GM23338 (cell line): ENCODE measurements around the gene PAQR8. TPM values are rescaled to one million over a fixed set of nuclear protein-coding genes. Genes with fewer than 3 reads are reported as not detected.
"Not testable (repeated sequence)": the region's sequence is repeated elsewhere in the genome, so short reads cannot be mapped to it uniquely, and the experiment has no call there.

ENCODE experiments used
- ATAC-seq: fragments of 200-7000 bp; cut with Tn5 transposase; 3 replicates; pipeline ENCODE4 v1.9.1; 2020
- DNase-seq: peaks from one replicate; pipeline ENCODE4 v3.0.0-alpha.2; 2015; ENCODE audit warnings: low spot score
- H2AFZ ChIP-seq: fragments of 200-600 bp; sonication (generic); 2 replicates; pipeline ENCODE4 v1.8.0; 2016; ENCODE audit warnings: antibody characterized with exemption, mild to moderate bottlenecking, moderate library complexity
- H3F3A ChIP-seq: fragments of 200-600 bp; sonication (generic); replicated peaks from 2 replicates; pipeline ENCODE4 v1.8.0; 2017; ENCODE audit warnings: antibody characterized with exemption, mixed run types, low read depth
- H3K27ac ChIP-seq: fragments of 200-600 bp; sonication (generic); 2 replicates; pipeline ENCODE4 v1.6.1; 2016; ENCODE audit warnings: low read depth
- H3K27me3 ChIP-seq: fragments of 200-600 bp; sonication (generic); 2 replicates; pipeline ENCODE4 v1.8.0; 2016; ENCODE audit warnings: mild to moderate bottlenecking, mixed run types, moderate library complexity; ENCODE audit not compliant: insufficient read depth
- H3K36me3 ChIP-seq: fragments of 200-600 bp; sonication (generic); 2 replicates; pipeline ENCODE4 v1.8.0; 2016; ENCODE audit warnings: mild to moderate bottlenecking; ENCODE audit not compliant: insufficient read depth
- H3K4me1 ChIP-seq: fragments of 200-600 bp; sonication (generic); 2 replicates; pipeline ENCODE4 v1.8.0; 2016; ENCODE audit warnings: mild to moderate bottlenecking, moderate library complexity; ENCODE audit not compliant: insufficient read depth
- H3K4me2 ChIP-seq: fragments of 200-600 bp; sonication (generic); 2 replicates; pipeline ENCODE4 v1.7.1; 2017; ENCODE audit warnings: mixed run types
- H3K4me3 ChIP-seq: fragments of 200-600 bp; sonication (generic); 2 replicates; pipeline ENCODE4 v1.6.1; 2016; ENCODE audit warnings: mixed run types
- H3K79me2 ChIP-seq: fragments of 200-600 bp; sonication (generic); replicated peaks from 2 replicates; pipeline ENCODE4 v1.8.0; 2017; ENCODE audit warnings: mild to moderate bottlenecking; ENCODE audit not compliant: insufficient read depth
- H3K9me2 ChIP-seq: fragments of 200-600 bp; sonication (generic); 2 replicates; pipeline ENCODE4 v1.8.0; 2017; ENCODE audit not compliant: insufficient read depth
- H4K20me1 ChIP-seq: fragments of 200-600 bp; sonication (generic); replicated peaks from 2 replicates; pipeline ENCODE4 v1.8.0; 2017; ENCODE audit warnings: mild to moderate bottlenecking; ENCODE audit not compliant: insufficient read depth
- H3K27ac Mint-ChIP-seq: 2 replicates; pipeline ENCODE4 v1.8.0; 2020; ENCODE audit warnings: inconsistent platforms, mild to moderate bottlenecking, moderate library complexity, mixed read lengths
- H3K27me3 Mint-ChIP-seq: 3 replicates; pipeline ENCODE4 v1.8.0; 2022; ENCODE audit warnings: low read depth, mild to moderate bottlenecking, moderate library complexity, mixed read lengths, inconsistent platforms; ENCODE audit not compliant: insufficient read depth, poor library complexity
- H3K36me3 Mint-ChIP-seq: 3 replicates; pipeline ENCODE4 v1.8.0; 2021; ENCODE audit warnings: low read depth, mild to moderate bottlenecking, inconsistent platforms, moderate library complexity, mixed read lengths
- H3K4me1 Mint-ChIP-seq: 3 replicates; pipeline ENCODE4 v1.8.0; 2020; ENCODE audit warnings: mild to moderate bottlenecking, inconsistent platforms, mixed read lengths
- H3K4me3 Mint-ChIP-seq: 3 replicates; pipeline ENCODE4 v1.8.0; 2021; ENCODE audit warnings: moderate library complexity, mild to moderate bottlenecking, inconsistent platforms, mixed read lengths
- H3K9me3 Mint-ChIP-seq: 3 replicates; pipeline ENCODE4 v1.8.0; 2020; ENCODE audit warnings: moderate library complexity, mild to moderate bottlenecking, inconsistent platforms, mixed read lengths
- CREB1 ChIP-seq: fragments of 250-450 bp; sonication (Bioruptor Pico); IDR thresholded peaks from 2 replicates; pipeline ENCODE4 v1.5.0; 2020; ENCODE audit warnings: low read depth, mild to moderate bottlenecking, moderate library complexity
- EZH2phosphoT487 ChIP-seq: fragments of 200-600 bp; sonication (generic); IDR thresholded peaks from one replicate; pipeline ENCODE4 v1.8.1; 2018; ENCODE audit warnings: antibody characterized with exemption; ENCODE audit not compliant: unreplicated experiment
- JUNB ChIP-seq: IDR thresholded peaks from one replicate; pipeline ENCODE4 v1.6.1; 2016; ENCODE audit warnings: antibody characterized with exemption; ENCODE audit not compliant: unreplicated experiment
- POLR2AphosphoS5 ChIP-seq: IDR thresholded peaks from 2 replicates; pipeline ENCODE4 v1.6.1; 2016; ENCODE audit warnings: antibody characterized with exemption, low read depth
- STAT1 ChIP-seq: IDR thresholded peaks from one replicate; pipeline ENCODE4 v1.6.1; 2016; ENCODE audit warnings: antibody characterized with exemption; ENCODE audit not compliant: unreplicated experiment
- ZNF114 ChIP-seq: fragments of 250-450 bp; sonication (Bioruptor Pico); IDR thresholded peaks from 2 replicates; pipeline ENCODE4 v1.5.0; 2020; ENCODE audit warnings: mild to moderate bottlenecking, moderate library complexity
- ZNF331 ChIP-seq: fragments of 250-450 bp; sonication (Bioruptor Pico); IDR thresholded peaks from 2 replicates; pipeline ENCODE4 v1.5.0; 2020; ENCODE audit warnings: low read depth, mild to moderate bottlenecking, moderate library complexity
- polyA plus RNA-seq: library from polyadenylated mRNA; unstranded; fragments of >200 nt; fragmentation: Nextera tagmentation; extraction: Ambion mirVana; gene quantifications from 2 replicates; pipeline ENCODE4 v1.2.1, GENCODE V29; 2016
- total RNA-seq: library from RNA; depleted of rRNA; stranded (reverse); fragments of >200 nt; shearing (Covaris generic); gene quantifications from 2 replicates; pipeline ENCODE4 v1.2.3, GENCODE V29; 2014
- TF ChIP-seq, protein P1 (sequence below): fragments of 250-450 bp; sonication (Bioruptor Pico); IDR thresholded peaks from 2 replicates; pipeline ENCODE4 v1.5.0; 2020; ENCODE audit warnings: mild to moderate bottlenecking, moderate library complexity

The PAQR8 gene
- total and polyA plus RNA-seq, 2 experiments from 2014 or later: 3.6 to 11.2 TPM

DNA sequence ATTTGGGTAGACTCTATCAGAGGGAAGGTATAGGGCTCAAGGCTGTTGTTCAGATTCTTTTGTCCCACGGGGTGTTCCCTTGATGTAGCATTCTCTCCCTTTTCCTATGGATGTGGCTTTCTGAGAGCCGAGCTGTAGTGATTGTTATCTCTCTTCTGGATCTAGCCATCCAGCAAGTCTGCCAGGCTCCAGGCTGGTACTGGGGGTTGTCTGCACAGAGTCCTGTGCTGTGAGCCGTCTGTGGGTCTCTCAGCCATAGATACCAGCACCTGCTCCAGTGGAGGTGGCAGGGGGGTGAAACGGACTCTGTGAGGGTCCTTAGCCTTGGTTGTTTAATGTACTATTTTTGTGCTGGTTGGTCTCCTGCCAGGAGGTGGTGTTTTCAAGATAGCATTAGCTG lies 71.3 kb downstream of the PAQR8 start:
- not testable (repeated sequence) for H3F3A ChIP-seq, H2AFZ ChIP-seq, H3K27ac Mint-ChIP-seq, H3K4me3 ChIP-seq, H3K4me1 Mint-ChIP-seq, H3K4me1 ChIP-seq, H3K4me3 Mint-ChIP-seq, H3K9me3 Mint-ChIP-seq, DNase-seq, ATAC-seq, H3K79me2 ChIP-seq, H3K36me3 Mint-ChIP-seq, H4K20me1 ChIP-seq, H3K9me2 ChIP-seq, H3K27me3 Mint-ChIP-seq, H3K27ac ChIP-seq, H3K36me3 ChIP-seq, H3K4me2 ChIP-seq, H3K27me3 ChIP-seq

DNA sequence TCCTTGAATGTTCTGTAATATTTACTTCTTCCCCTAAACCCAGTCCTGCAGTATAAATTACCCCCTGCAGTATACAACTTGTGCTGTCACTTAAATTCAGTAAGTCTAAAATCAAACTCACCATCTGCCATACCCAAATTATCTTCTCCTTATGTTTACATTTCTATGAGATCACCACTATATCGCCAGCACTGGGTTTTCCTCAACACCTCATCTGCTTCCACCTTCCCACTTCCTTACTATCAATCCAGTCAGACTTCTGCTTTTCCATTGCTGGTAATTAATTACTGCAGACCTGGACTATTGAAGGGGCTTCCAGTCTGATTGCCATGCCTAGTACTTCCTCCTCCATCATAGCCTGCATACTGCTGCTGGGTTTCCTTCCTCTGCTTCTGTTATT lies 73.4 kb downstream of the PAQR8 start:
- no peaks in the 10 kb centered on the region for H3K9me2 ChIP-seq
- H3K79me2 ChIP-seq: no peaks in the 10 kb centered on the region
- peaks cover 1% of the 10 kb centered on the region for H3K27me3 Mint-ChIP-seq
- TF ChIP-seq EZH2phosphoT487 (no peak), ZNF331 (CRISPR knock-in tag) (no peak)
- peaks cover 8% of the 10 kb centered on the region for H3K4me1 Mint-ChIP-seq
- no peaks in the 10 kb centered on the region for H3F3A ChIP-seq
- H3K36me3 Mint-ChIP-seq: no peaks in the 10 kb centered on the region
- DNase-seq (no peak), ATAC-seq (no peak)
- no peak overlapping the region; the same call in 1 of the 2 replicates for H3K27ac ChIP-seq
- no peak overlapping the region for H3K4me3 Mint-ChIP-seq
- H3K4me2 ChIP-seq: no peak overlapping the region
- no peaks in the 10 kb centered on the region; the same call in 1 of the 2 replicates for H3K4me1 ChIP-seq
- H2AFZ ChIP-seq: no peak overlapping the region
- no peaks in the 10 kb centered on the region for H4K20me1 ChIP-seq
- H3K27ac Mint-ChIP-seq: no peak overlapping the region
- no peak overlapping the region for H3K4me3 ChIP-seq
- no peaks in the 10 kb centered on the region for H3K27me3 ChIP-seq
- H3K9me3 Mint-ChIP-seq: no peaks in the 10 kb centered on the region
- no peaks in the 10 kb centered on the region for H3K36me3 ChIP-seq

- peaks cover under 1% of the 10 kb centered on the region for H3K27me3 Mint-ChIP-seq
- ATAC-seq: no peak
- Histone ChIP-seq H3K27me3 (no peaks in the 10 kb centered on the region), H3K4me1 (no peaks in the 10 kb centered on the region), H3K4me2 (no peak overlapping the region), H3K79me2 (no peaks in the 10 kb centered on the region), H2AFZ (no peak overlapping the region), H3K27ac (no peak overlapping the region), H4K20me1 (no peaks in the 10 kb centered on the region), H3K4me3 (no peak overlapping the region), H3K9me2 (no peaks in the 10 kb centered on the region), H3K36me3 (no peaks in the 10 kb centered on the region), H3F3A (no peaks in the 10 kb centered on the region)
- H3K36me3 Mint-ChIP-seq: peaks cover 4% of the 10 kb centered on the region; the same call in 2 of the 3 replicates
- H3K27ac Mint-ChIP-seq: no peak overlapping the region
- peaks cover 4% of the 10 kb centered on the region; the same call in 1 of the 3 replicates for H3K9me3 Mint-ChIP-seq
- DNase-seq: no peak
- no peaks in the 10 kb centered on the region; the same call in 2 of the 3 replicates for H3K4me1 Mint-ChIP-seq
- no peak overlapping the region for H3K4me3 Mint-ChIP-seq
- no peak for TF ChIP-seq POLR2AphosphoS5
- no peak for TF ChIP-seq ZNF114 (CRISPR knock-in tag)
- no peak for TF ChIP-seq CREB1
- TF ChIP-seq, protein P1, sequence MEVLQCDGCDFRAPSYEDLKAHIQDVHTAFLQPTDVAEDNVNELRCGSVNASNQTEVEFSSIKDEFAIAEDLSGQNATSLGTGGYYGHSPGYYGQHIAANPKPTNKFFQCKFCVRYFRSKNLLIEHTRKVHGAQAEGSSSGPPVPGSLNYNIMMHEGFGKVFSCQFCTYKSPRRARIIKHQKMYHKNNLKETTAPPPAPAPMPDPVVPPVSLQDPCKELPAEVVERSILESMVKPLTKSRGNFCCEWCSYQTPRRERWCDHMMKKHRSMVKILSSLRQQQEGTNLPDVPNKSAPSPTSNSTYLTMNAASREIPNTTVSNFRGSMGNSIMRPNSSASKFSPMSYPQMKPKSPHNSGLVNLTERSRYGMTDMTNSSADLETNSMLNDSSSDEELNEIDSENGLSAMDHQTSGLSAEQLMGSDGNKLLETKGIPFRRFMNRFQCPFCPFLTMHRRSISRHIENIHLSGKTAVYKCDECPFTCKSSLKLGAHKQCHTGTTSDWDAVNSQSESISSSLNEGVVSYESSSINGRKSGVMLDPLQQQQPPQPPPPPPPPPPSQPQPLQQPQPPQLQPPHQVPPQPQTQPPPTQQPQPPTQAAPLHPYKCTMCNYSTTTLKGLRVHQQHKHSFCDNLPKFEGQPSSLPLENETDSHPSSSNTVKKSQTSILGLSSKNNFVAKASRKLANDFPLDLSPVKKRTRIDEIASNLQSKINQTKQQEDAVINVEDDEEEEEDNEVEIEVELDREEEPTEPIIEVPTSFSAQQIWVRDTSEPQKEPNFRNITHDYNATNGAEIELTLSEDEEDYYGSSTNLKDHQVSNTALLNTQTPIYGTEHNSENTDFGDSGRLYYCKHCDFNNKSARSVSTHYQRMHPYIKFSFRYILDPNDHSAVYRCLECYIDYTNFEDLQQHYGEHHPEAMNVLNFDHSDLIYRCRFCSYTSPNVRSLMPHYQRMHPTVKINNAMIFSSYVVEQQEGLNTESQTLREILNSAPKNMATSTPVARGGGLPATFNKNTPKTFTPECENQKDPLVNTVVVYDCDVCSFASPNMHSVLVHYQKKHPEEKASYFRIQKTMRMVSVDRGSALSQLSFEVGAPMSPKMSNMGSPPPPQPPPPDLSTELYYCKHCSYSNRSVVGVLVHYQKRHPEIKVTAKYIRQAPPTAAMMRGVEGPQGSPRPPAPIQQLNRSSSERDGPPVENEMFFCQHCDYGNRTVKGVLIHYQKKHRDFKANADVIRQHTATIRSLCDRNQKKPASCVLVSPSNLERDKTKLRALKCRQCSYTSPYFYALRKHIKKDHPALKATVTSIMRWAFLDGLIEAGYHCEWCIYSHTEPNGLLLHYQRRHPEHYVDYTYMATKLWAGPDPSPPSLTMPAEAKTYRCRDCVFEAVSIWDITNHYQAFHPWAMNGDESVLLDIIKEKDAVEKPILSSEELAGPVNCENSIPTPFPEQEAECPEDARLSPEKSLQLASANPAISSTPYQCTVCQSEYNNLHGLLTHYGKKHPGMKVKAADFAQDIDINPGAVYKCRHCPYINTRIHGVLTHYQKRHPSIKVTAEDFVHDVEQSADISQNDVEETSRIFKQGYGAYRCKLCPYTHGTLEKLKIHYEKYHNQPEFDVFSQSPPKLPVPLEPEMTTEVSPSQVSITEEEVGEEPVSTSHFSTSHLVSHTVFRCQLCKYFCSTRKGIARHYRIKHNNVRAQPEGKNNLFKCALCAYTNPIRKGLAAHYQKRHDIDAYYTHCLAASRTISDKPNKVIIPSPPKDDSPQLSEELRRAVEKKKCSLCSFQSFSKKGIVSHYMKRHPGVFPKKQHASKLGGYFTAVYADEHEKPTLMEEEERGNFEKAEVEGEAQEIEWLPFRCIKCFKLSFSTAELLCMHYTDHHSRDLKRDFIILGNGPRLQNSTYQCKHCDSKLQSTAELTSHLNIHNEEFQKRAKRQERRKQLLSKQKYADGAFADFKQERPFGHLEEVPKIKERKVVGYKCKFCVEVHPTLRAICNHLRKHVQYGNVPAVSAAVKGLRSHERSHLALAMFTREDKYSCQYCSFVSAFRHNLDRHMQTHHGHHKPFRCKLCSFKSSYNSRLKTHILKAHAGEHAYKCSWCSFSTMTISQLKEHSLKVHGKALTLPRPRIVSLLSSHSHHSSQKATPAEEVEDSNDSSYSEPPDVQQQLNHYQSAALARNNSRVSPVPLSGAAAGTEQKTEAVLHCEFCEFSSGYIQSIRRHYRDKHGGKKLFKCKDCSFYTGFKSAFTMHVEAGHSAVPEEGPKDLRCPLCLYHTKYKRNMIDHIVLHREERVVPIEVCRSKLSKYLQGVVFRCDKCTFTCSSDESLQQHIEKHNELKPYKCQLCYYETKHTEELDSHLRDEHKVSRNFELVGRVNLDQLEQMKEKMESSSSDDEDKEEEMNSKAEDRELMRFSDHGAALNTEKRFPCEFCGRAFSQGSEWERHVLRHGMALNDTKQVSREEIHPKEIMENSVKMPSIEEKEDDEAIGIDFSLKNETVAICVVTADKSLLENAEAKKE (CRISPR knock-in tag): no peak
- no peak for TF ChIP-seq JUNB
- TF ChIP-seq STAT1: no peak
- no peak for TF ChIP-seq EZH2phosphoT487
Measured at GRCh38 chr6:52438926-52439325, 77.0 kb downstream of the PAQR8 start.
